GM18511 (cell line): ENCODE measurements around the gene PTX3.
A peak's percentile ranks its signal among the peaks of the same experiment; 100 is the strongest.

Source experiments
- ATAC-seq: cut with Tn5 transposase; IDR thresholded peaks from one replicate; pipeline ENCODE4 v1.9.1; 2021; ENCODE audit warnings: mild to moderate bottlenecking, moderate library complexity; ENCODE audit not compliant: unreplicated experiment

Gene PTX3

DNA sequence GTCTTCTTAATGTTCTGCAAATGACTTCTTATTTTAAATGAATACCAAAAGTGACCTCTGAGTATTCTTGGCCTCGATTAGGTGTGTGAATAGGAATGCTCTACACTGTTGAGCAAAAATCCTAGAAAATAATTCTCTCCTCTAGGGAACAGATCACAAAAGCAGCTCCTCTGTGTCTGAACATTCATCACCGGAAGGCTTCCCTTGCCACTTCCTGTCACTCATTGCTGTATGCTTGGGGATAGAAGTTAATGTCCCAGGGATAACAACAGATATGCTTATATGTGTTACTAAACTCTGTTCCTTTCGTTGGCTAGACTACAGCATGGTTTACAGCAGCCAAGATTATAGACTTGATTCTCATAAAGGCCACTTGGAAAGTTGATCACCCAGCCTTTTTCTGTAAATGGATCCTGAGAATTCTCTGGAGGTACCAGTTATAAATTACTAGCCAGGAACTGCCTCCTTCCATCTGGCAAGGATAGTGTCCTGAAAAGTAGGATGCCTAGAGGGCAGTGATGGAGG lies 16.0 kb upstream of the PTX3 start:
- ATAC-seq = no peak

DNA sequence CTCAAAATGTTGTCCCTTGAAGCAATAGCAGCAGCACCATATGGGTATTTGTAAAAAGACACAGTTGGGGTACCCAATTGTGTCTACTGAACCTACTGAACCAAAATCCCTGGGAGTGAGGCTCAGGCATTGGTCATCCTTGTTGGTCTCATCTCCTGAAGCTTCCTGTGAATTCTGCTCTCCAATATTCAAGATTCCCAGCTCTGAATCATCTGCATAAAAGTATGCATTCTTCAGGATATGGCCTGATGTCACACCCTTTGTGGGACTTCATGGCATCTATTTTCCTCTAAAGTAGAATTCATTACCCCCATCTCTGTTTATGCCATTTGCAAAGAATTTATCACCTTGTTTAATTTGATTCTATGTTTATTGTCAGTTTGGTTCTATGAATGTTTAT lies 13.3 kb upstream of the PTX3 start:
- ATAC-seq = no peak

GRCh38 chr3:157427901-157428300 lies 8.7 kb upstream of the PTX3 start:
- no peak for ATAC-seq

- no peak for ATAC-seq
These were observed 7.8 kb upstream of the PTX3 start for GRCh38 chr3:157428853-157429252.

DNA sequence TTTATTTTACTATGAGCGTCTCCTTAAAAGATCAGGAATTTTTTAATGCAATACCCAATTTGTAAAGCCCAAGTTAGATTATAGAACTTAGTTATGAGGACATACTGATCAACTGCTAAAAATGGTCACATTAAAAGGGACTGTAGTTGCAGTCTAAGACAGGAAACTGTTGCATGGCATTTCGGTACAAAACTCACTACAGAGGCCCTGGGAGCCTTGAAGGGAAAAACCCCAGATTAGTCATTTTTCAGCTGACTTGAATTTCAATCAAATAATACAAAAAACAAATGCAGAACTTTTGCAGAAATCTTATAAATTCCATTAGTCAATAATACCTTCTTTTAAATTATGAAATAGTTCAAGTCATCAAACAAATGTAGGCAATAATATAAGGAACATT lies 6.9 kb upstream of the PTX3 start:
- ATAC-seq = no peak

DNA sequence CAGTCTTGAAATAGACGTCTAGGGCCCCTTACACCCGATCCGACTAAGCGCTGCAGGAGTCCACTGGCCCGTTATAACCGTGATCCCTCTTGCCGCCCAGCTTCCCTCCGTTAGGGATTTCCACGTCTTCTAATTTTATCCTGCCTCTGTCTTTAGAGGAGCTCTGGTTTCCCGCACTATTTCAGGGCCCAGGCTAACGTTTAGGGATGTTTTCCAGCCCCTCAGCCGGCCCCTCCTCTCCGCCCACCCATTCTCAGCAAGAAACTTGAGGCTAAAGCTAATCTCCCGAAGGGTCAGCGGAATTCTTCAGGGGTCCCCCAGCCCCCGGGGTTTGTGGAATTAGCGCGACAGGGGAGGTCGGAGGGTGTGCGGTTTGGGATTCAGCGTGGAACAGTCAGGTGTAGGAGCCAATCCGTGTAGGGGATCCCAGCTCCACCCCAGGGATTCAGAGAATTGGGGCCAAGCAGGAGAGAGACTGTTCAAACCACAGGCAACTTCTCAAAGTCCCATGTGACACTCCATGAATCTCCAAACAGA lies 1.6 kb downstream of the PTX3 start:
- ATAC-seq = peak; percentile 8

DNA sequence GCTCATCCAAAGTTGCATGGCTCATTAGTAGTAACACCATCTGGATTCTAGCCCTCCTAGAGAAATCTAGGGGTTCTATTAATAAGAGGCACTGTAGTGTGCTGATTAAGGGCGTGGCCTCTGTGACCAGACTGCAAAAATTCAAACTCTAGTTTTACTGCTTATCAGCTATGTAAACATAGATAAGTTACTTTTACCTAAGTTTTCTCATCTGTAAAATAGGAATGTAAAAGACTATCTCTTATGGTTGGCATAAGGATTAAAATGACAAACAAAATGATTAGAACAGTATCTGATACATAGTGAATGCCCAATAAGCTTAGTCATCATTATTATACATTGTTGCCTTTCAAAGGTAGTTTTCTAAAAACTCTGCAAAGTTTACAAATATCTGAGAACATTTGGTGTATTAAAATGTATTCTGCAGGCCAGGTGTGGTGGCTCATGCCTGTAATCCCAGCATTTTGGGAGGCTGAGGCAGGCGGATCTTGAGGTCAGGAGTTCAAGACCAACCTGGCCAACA lies 4.5 kb downstream of the PTX3 start:
- no peak for ATAC-seq

DNA sequence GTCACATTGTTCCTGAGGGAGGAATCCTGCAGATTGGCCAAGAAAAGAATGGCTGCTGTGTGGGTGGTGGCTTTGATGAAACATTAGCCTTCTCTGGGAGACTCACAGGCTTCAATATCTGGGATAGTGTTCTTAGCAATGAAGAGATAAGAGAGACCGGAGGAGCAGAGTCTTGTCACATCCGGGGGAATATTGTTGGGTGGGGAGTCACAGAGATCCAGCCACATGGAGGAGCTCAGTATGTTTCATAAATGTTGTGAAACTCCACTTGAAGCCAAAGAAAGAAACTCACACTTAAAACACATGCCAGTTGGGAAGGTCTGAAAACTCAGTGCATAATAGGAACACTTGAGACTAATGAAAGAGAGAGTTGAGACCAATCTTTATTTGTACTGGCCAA lies 6.1 kb downstream of the PTX3 start:
- ATAC-seq = no peak

DNA sequence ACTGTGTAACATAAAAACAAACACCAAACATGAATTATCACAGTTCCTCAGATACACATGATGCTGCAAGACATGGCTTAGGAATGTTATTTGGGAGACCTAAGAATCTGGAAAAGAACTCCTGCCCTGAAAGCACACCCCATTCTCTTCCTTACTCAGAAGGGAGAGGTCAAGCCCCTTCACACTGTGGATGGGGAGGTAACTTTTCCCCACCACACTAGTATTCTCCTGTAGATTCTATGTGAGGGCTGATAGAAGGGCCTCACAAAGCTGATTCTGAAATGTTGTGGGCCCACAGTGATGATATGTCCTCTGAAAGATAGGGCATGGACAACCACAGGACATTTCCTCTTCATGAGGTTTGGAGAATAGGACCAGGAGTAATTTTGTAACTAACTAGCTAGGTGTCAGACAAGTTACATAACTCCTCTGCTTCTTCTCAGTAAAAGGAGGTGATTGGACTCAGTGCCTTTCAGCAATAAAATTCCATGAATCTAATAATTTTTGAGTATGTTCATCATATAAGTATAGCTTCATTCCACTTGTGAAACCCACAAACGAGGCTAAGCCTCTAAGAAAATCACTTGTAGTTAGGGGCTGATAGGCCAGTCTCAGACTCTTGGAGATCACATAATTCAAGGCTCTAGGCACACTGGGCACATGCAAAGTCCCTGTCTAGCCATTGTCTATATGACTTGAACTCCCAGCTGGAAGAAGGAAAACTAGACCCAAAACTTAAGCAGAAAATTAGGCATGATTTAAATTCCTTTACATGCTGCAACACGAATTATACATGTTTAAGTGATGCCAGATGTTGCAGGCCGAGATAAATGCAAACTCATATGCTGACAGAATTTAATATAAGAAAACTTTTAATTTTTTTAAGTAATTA lies 7.5 kb downstream of the PTX3 start:
- ATAC-seq = no peak

- no peak for ATAC-seq
These were observed 8.1 kb downstream of the PTX3 start for GRCh38 chr3:157444797-157445184.

DNA sequence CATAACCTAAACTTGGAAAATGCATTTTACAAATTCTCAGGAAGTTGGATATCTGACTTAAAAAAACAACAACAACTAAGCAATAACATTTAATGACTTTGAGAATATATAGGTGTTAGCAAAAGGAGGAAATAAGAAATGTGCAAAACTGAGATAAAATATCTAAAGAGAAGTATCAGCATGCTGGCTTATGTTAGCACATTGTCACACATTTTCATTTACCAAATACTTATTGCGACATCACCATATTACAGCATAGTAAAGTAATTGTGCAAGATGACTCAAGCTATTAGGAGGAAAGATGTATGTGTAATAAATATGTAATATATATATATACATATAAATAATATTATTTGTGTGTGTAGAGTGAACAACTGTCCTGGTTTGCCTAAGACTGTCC lies 9.2 kb downstream of the PTX3 start:
- no peak for ATAC-seq

DNA sequence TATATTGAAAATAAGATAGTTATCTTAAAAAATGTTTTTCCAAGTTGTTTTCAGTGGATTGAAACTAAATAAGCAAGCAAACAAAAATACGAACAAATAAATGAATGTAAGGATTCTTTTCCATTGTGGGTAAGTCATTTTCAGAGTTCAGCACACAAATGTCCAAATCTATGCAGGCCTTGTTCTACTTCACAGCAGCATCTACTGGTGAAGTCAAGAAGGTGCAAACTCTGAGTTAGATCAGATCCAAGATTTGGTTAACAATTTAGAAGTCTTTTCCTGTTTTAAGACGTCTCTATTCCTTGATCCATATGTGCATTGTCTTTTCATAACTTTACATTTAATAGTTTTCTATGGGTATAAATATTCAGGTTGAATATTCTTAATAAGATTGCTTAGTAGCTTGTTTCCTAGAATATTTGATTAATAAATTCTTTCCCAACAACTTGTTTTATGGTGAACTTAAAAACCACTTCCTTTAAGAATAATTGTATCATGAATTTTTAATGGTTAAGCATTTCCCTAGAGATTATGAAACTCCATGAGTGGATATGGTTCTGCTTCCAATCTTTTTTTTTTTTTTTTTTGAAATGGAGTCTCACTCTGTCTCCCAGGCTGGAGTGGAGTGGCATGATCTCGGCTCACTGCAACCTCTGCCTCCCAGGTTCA lies 10.5 kb downstream of the PTX3 start:
- no peak for ATAC-seq

DNA sequence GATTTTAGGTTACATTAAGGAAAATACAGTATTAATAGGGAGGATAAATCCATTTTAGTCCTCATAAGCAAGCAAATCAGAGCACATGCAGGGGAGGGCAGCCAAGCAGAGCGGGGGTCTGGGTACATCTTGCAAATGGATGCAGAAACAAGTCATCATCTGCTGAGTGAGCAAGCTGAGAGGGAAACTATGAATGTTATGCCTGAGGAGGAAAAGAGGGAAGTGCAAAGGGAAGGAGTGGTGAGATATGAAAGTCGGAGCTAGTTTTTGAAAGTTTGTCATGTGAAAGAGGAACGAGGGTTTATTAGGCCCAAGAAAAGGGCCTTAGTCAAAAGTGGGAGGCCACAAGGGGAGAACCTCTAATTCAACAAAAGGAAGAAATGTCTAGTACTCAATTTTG lies 15.4 kb downstream of the PTX3 start:
- ATAC-seq = no peak

- no peak for ATAC-seq
These were observed 17.2 kb downstream of the PTX3 start for GRCh38 chr3:157453824-157454223.

DNA sequence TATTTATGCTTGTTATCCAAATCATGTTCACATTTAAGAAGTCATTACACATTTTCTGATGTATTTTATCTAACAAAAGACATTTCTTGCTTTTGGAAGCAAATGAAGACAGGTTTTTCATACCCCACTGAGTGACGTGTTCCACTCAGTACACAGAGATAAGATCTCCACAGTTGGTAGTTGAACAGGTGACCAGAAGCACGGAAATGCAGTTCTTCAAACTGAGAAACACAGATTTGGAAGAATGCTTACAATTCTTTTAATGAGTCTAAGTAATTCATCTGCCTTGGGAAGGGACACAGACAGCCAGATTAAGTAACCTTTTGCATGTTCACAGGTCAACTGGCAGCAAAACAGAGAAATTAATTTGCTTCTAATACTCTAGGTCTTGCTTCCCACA lies 23.1 kb downstream of the PTX3 start:
- ATAC-seq = no peak

DNA sequence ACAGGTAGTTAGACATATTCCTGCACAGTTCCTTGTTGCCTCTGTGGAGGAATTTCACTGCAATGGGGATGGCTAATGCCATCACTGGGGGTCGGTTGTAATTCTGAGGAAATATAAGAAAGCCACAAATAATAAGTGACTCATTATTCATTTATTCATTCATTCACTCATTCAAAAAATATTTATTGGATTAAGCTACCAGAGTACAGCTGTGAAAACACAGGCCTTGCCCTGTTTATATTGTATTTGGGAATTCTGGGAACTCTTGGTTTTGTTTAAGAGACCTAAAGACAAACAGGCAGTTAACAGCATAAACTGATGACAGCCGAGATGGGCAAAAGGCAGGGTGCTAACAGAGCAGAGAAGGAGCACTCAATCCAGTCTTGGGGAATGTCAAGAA lies 23.6 kb downstream of the PTX3 start:
- no peak for ATAC-seq

- ATAC-seq = no peak
These were observed 27.2 kb downstream of the PTX3 start for GRCh38 chr3:157463816-157464215.

GRCh38 chr3:157464321-157464720 lies 27.7 kb downstream of the PTX3 start:
- no peak for ATAC-seq

- no peak for ATAC-seq
These were observed 29.1 kb downstream of the PTX3 start for GRCh38 chr3:157465741-157466140.

DNA sequence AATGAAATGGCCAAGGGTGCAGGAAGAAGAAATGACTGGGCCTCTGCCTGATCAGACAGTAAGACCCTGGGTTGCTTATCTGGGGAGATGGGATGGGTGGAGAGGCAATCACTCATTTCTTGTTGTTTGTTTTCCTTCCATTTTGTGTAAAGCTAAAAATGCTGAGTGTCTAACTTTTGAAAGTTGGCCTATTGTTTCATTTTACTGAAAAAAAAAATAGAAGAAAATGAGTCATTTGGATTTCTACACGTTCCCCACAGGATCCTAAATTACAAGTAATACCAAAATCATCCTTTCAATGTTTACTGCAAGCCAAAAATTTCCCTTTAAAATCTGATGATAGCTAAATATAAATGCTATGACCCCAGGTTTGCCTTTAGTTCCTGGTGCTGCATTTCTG lies 30.6 kb downstream of the PTX3 start:
- ATAC-seq = no peak

DNA sequence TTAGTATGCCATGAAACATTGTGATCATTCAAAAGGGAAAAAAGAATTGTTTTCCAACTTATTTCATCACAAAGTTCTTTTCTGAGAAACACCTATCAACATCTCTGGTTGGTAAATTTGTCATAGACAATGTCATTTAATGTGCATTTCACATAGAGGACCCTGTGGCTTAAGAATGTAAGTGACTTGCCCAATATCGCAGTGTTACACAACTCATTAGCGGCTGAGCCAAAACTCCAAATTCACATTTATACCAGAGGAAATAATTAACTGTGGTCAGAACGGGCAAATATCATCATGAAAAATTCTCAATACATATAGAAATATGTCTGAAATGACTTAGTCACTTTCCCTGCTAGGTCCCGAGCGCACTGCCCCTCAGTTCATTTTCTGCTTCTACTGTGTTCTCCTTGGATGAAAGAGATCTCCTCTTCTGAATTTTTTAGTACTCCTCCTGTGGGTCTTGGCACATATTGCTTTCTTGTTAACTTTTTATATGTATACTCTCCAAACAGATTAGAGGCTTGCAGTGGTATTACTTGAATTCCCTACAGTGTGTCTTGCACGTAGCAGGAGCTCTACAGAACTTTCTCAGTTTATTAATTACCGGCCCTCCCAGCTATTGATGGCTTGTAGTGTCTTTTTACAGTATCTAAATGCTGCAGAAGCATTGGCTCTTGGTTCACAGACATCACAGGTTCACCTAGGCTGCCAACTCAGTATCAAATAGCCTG lies 33.1 kb downstream of the PTX3 start:
- ATAC-seq = no peak
